SK-N-SH (cell line): ENCODE measurements around the gene BGN.

Experiments used
- CTCF ChIP-seq: fragments of 200-600 bp; sonication (generic); IDR thresholded peaks from 2 replicates; pipeline ENCODE4 v1.6.1; 2017; ENCODE audit warnings: antibody characterized with exemption, mild to moderate bottlenecking, moderate library complexity
- TF ChIP-seq, protein P1 (sequence below): IDR thresholded peaks from 2 replicates; pipeline ENCODE4 v1.4.0; 2012; ENCODE audit warnings: low read depth

DNA sequence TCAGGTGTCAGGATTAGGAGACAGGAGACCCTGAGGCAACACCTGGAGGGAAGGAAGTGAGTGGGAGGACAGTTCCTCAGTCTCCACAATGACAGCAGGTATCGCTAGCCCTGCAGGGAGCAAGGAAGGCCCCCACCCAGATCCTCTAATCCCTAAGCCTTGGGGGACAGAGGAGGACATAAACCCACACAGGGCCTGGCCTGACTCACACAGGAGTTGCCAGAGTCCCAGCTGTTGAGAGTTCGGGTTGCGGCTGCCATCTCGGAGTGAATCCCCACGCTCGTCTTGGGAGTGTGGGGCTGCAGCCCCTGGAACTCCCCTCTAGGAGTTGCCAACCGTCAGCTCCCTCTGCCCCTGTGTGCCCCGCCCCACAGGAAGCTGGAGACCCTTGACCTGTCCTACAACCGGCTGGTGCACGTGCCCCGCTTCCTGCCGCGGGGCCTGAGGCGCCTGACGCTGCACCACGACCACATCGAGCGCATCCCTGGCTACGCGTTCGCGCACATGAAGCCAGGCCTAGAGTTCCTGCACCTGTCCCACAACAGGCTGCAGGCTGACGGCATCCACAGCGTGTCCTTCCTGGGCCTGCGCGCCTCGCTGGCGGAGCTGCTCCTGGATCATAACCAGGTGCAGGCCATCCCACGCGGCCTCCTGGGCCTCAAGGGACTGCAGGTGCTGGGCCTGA lies 9.2 kb upstream of the BGN start:
- no peak for TF ChIP-seq CTCF
- TF ChIP-seq, protein P1, sequence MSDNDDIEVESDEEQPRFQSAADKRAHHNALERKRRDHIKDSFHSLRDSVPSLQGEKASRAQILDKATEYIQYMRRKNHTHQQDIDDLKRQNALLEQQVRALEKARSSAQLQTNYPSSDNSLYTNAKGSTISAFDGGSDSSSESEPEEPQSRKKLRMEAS, result no peak
